Retinal pigment epithelial cell (primary cell): Measurements from ENCODE around the gene IARS1.

Source experiments
- DNase-seq: peaks from one replicate; pipeline ENCODE4 v3.0.0-alpha.2; 2010; ENCODE audit warnings: low read depth
- H3K4me3 ChIP-seq: 2 replicates; pipeline ENCODE4 v1.5.1; 2011; ENCODE audit warnings: mild to moderate bottlenecking, low read length, control low read depth, moderate library complexity
- TF ChIP-seq, protein P1 (sequence below): conservative IDR thresholded peaks from 2 replicates; pipeline ENCODE4 v1.5.1; 2011; ENCODE audit warnings: low read depth, low read length, control low read depth, inconsistent platforms

Gene IARS1

DNA sequence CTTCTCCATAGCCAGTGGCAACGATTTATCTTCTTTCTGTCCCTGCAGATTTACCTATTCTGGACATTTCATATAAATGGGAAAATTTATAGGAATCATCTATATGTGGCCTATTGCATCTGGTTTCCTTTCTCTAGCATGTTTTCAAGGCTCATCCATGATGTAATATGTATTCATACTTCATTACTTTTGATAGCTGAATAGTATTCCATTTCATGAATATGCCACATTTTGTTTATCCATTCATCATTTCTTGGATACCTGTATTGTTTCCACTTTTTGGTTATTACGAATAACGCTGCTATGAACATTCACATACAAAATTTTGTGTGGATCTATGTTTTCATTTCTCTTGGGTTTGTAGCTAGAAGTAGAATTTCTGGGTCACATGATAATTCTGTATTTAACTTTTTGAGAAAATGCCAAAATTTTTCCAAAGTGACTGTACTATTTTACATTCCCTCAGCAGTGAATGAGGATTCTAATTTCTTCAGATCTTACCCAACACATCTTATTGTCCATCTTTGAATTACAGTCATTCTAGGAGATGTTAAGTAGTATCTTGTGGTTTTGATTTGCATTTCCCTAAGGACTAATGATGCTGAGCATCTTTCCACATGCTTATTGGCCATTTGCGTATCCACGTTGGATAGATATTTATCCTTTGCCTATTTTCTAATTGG lies 3.6 kb downstream of the IARS1 start:
- no peak overlapping the region for H3K4me3 ChIP-seq
- no peak for DNase-seq
- TF ChIP-seq, protein P1, sequence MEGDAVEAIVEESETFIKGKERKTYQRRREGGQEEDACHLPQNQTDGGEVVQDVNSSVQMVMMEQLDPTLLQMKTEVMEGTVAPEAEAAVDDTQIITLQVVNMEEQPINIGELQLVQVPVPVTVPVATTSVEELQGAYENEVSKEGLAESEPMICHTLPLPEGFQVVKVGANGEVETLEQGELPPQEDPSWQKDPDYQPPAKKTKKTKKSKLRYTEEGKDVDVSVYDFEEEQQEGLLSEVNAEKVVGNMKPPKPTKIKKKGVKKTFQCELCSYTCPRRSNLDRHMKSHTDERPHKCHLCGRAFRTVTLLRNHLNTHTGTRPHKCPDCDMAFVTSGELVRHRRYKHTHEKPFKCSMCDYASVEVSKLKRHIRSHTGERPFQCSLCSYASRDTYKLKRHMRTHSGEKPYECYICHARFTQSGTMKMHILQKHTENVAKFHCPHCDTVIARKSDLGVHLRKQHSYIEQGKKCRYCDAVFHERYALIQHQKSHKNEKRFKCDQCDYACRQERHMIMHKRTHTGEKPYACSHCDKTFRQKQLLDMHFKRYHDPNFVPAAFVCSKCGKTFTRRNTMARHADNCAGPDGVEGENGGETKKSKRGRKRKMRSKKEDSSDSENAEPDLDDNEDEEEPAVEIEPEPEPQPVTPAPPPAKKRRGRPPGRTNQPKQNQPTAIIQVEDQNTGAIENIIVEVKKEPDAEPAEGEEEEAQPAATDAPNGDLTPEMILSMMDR = no peak

DNA sequence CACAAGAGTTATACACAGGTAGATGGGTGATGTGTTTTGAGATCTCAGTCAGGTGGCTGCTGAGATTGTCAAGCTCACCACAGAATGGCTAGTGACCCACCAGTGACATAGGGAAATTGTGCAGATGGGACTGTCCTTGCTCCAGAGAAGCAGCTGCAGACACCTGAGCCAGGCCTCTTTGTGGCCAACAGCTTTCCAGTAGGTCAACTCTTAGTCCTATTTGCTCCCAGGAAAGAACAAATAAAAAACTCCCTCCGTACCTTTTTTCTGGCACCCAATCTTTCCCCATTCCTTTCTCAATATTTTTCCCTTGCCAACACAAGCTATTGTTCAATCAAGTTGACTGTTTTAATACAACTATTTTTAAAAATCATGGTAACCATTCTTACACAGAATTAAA lies 14.2 kb downstream of the IARS1 start:
- TF ChIP-seq, protein P1 = no peak
- no peak overlapping the region for H3K4me3 ChIP-seq
- no peak for DNase-seq

DNA sequence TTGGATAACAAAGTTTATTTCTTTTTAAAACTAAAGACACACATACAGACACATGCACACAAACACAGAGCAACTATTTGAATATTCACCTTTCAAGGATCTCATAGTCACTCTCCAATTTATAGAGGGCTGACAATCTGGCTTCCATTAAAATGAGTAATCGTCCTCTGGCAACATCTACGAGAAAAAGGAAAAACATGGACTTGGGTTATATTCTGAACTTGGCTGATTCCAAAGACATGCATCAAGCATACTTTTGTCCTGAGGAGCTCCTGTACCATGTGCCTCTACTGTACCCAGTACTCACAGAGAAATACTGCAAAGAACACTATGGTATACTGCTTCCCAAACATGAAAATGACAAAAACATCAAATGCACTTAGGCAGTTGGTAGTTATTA lies 15.4 kb downstream of the IARS1 start:
- TF ChIP-seq, protein P1 = no peak

DNA sequence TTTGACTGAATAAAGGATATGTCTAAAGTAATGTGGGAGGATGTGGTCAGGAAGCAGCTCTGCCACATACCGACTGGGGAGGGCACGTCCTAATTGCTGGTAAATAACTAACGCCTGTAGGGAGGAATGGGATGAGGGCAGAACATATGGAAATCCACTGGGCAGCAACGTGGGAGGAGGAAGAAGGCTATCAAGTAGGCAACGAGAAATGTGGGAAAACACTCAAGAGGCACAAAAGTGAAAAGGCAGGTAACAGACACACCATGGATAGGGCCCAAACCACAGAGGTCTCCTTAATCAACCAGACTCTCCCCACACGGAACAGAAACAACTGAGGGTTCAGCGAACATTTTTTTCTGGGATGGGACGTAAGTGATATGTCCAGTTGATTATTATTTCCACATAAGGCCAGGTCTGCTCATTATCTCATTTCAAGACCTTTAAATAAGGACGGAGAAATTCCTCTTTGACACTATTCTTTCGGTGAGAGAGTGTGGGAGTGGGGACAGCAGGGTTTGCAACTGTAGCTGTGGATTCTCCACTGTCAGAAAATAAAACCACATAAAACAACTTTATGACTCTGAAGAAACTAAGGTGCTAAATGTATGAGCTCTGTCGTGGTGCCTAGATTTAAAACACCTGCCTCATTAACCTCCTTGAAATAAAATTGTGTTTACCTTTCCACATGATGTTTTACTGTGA lies 17.0 kb downstream of the IARS1 start:
- no peak overlapping the region for H3K4me3 ChIP-seq
- TF ChIP-seq, protein P1 = no peak
- DNase-seq = no peak

More for the DNA sequence above, 15.4 kb downstream of the IARS1 start:
- no peak overlapping the region for H3K4me3 ChIP-seq
- DNase-seq = no peak

DNA sequence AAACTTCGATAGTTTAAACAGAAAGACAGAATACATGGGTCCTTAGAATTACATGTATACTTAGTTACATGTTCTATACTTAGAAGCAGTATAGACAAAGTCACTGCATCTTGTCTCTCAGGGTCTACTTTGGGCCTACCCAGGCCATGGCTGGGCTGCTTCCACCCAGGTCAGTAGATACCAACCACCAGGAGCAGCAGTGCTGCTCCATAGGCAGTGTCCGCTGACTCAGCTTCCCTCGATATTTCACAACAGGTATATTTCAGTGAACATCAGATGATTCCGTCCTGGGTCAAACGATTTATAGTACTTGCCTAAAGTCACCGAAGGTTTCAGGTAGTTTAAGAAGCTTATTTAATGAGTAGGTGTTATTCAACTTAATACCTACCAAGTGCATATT lies 18.0 kb downstream of the IARS1 start:
- DNase-seq = no peak
- H3K4me3 ChIP-seq = no peak overlapping the region
- TF ChIP-seq, protein P1 = no peak

DNA sequence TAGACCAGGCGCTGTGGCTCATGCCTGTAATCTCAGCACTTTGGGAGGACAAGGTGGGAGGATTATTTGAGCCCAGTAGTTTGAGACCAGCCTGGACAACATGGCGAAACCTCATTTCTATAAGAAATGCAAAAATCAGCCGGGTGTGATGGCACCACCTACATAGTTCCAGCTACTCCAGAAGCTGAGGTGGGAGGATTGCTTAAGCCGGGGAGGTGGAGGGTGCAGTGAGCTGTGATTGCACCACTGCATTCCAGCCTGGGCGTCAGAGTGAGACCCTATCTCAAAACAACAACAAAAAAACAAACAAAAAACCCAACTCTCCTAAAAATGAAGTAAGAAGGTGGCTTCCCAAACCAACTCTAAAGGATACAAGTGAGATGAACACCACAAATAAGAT lies 23.0 kb downstream of the IARS1 start:
- TF ChIP-seq, protein P1 = no peak
- no peak for DNase-seq
- no peak overlapping the region for H3K4me3 ChIP-seq

DNA sequence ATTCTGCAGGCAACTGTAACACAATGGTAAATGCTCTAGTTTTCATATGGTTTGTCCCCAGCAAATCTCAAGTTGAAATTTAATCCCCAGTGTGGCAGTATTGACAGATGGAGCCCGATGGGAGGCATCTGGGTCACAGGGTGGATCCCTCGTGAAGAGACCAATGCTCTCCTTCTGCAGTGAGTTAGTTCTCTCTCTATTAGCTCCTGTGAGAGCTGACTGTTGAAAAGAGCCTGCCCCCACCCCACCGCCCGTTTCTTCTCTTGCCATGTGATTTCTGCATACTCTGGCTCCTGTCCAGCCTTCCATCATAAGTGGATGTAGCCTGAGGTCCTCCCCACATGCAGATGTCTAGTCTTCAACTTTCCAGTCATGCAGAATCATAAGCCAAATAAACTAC lies 27.0 kb downstream of the IARS1 start:
- TF ChIP-seq, protein P1 = no peak
- H3K4me3 ChIP-seq = no peak overlapping the region
- no peak for DNase-seq
